ENCODE data around the gene PTPN20.

The PTPN20 gene

GRCh38 chr10:47033081-47033480 lies 121.9 kb downstream of the PTPN20 start:
- no peak for FAIRE-seq
- TF ChIP-seq POLR2A (IDR thresholded peaks at IDR 0.05; ENCODE audit: low read depth, low read length): no peak
- TF ChIP-seq POLR2AphosphoS5 (IDR thresholded peaks at IDR 0.05; ENCODE audit: low read depth, low read length): no peak
- TF ChIP-seq PAX5 (IDR thresholded peaks at IDR 0.05; ENCODE audit: insufficient read depth, low read length, severe bottlenecking): no peak
- TF ChIP-seq POU2F2 (IDR thresholded peaks at IDR 0.05; ENCODE audit: low read depth, low read length): no peak
- no peak for TF ChIP-seq TAF1 (IDR thresholded peaks at IDR 0.05; ENCODE audit: low read depth, low read length)

GRCh38 chr10:47033541-47034270 lies 122.5 kb downstream of the PTPN20 start:
- FAIRE-seq (no peak), DNase-seq (ENCODE audit: insufficient read length, low spot score) (no peak)
- TF ChIP-seq PAX5 (IDR thresholded peaks at IDR 0.05; ENCODE audit: insufficient read depth, low read length, severe bottlenecking): no peak
- TF ChIP-seq TAF1 (IDR thresholded peaks at IDR 0.05; ENCODE audit: low read depth, low read length): no peak
- no peak for TF ChIP-seq SPI1 (IDR thresholded peaks at IDR 0.05; ENCODE audit: low read depth, low read length)
- TF ChIP-seq POLR2A (IDR thresholded peaks at IDR 0.05; ENCODE audit: low read depth, low read length): no peak
- no peak for TF ChIP-seq POU2F2 (IDR thresholded peaks at IDR 0.05; ENCODE audit: low read depth, low read length)
- TF ChIP-seq POLR2AphosphoS5 (IDR thresholded peaks at IDR 0.05; ENCODE audit: low read depth, low read length): no peak

More at GRCh38 chr10:47033081-47033480, 121.9 kb downstream of the PTPN20 start:
- no peak for DNase-seq (ENCODE audit: insufficient read length, low spot score)

GRCh38 chr10:47034441-47035051 lies 123.3 kb downstream of the PTPN20 start:
- DNase-seq (ENCODE audit: insufficient read length, low spot score): no peak
- FAIRE-seq: no peak
- TF ChIP-seq POLR2AphosphoS5 (IDR thresholded peaks at IDR 0.05; ENCODE audit: low read depth, low read length): no peak

- FAIRE-seq (no peak), DNase-seq (ENCODE audit: insufficient read length, low spot score) (no peak)
- no peak for TF ChIP-seq POLR2A (IDR thresholded peaks at IDR 0.05; ENCODE audit: low read depth, low read length)
- TF ChIP-seq SPI1 (IDR thresholded peaks at IDR 0.05; ENCODE audit: low read depth, low read length): no peak
- no peak for TF ChIP-seq TAF1 (IDR thresholded peaks at IDR 0.05; ENCODE audit: low read depth, low read length)
- TF ChIP-seq POU2F2 (IDR thresholded peaks at IDR 0.05; ENCODE audit: low read depth, low read length): no peak
- no peak for TF ChIP-seq PAX5 (IDR thresholded peaks at IDR 0.05; ENCODE audit: insufficient read depth, low read length, severe bottlenecking)
- TF ChIP-seq POLR2AphosphoS5 (IDR thresholded peaks at IDR 0.05; ENCODE audit: low read depth, low read length): no peak
Observed at GRCh38 chr10:47035171-47035818, 124.1 kb downstream of the PTPN20 start.

- FAIRE-seq (no peak), DNase-seq (ENCODE audit: insufficient read length, low spot score) (no peak)
- TF ChIP-seq TAF1 (IDR thresholded peaks at IDR 0.05; ENCODE audit: low read depth, low read length) (no peak), PAX5 (IDR thresholded peaks at IDR 0.05; ENCODE audit: insufficient read depth, low read length, severe bottlenecking) (no peak), SPI1 (IDR thresholded peaks at IDR 0.05; ENCODE audit: low read depth, low read length) (no peak), POU2F2 (IDR thresholded peaks at IDR 0.05; ENCODE audit: low read depth, low read length) (no peak), POLR2A (IDR thresholded peaks at IDR 0.05; ENCODE audit: low read depth, low read length) (no peak), POLR2AphosphoS5 (IDR thresholded peaks at IDR 0.05; ENCODE audit: low read depth, low read length) (no peak)
Observed at GRCh38 chr10:47035819-47036337, 124.7 kb downstream of the PTPN20 start.

GRCh38 chr10:47036771-47037170 lies 125.5 kb downstream of the PTPN20 start:
- FAIRE-seq (no peak), DNase-seq (ENCODE audit: insufficient read length, low spot score) (no peak)
- TF ChIP-seq PAX5 (IDR thresholded peaks at IDR 0.05; ENCODE audit: insufficient read depth, low read length, severe bottlenecking) (no peak), POU2F2 (IDR thresholded peaks at IDR 0.05; ENCODE audit: low read depth, low read length) (no peak), POLR2A (IDR thresholded peaks at IDR 0.05; ENCODE audit: low read depth, low read length) (no peak), POLR2AphosphoS5 (IDR thresholded peaks at IDR 0.05; ENCODE audit: low read depth, low read length) (no peak), TAF1 (IDR thresholded peaks at IDR 0.05; ENCODE audit: low read depth, low read length) (no peak), SPI1 (IDR thresholded peaks at IDR 0.05; ENCODE audit: low read depth, low read length) (no peak)

GRCh38 chr10:47037654-47038425 lies 126.6 kb downstream of the PTPN20 start:
- FAIRE-seq: no peak
- no peak for TF ChIP-seq POLR2A (IDR thresholded peaks at IDR 0.05; ENCODE audit: low read depth, low read length)
- no peak for TF ChIP-seq POU2F2 (IDR thresholded peaks at IDR 0.05; ENCODE audit: low read depth, low read length)
- no peak for TF ChIP-seq PAX5 (IDR thresholded peaks at IDR 0.05; ENCODE audit: insufficient read depth, low read length, severe bottlenecking)
- TF ChIP-seq TAF1 (IDR thresholded peaks at IDR 0.05; ENCODE audit: low read depth, low read length): no peak
- no peak for TF ChIP-seq SPI1 (IDR thresholded peaks at IDR 0.05; ENCODE audit: low read depth, low read length)
- TF ChIP-seq POLR2AphosphoS5 (IDR thresholded peaks at IDR 0.05; ENCODE audit: low read depth, low read length): no peak
- DNase-seq (ENCODE audit: insufficient read length, low spot score): no peak

GRCh38 chr10:47038881-47039561 lies 127.8 kb downstream of the PTPN20 start:
- DNase-seq (ENCODE audit: insufficient read length, low spot score) (no peak), FAIRE-seq (no peak)
- TF ChIP-seq TAF1 (IDR thresholded peaks at IDR 0.05; ENCODE audit: low read depth, low read length) (no peak), SPI1 (IDR thresholded peaks at IDR 0.05; ENCODE audit: low read depth, low read length) (no peak), POLR2A (IDR thresholded peaks at IDR 0.05; ENCODE audit: low read depth, low read length) (no peak), POLR2AphosphoS5 (IDR thresholded peaks at IDR 0.05; ENCODE audit: low read depth, low read length) (no peak), POU2F2 (IDR thresholded peaks at IDR 0.05; ENCODE audit: low read depth, low read length) (no peak), PAX5 (IDR thresholded peaks at IDR 0.05; ENCODE audit: insufficient read depth, low read length, severe bottlenecking) (no peak)

All from GM12891 (cell line).